Stimulated activated CD4-positive, alpha-beta T cell treated with anti-CD3 and anti-CD28 coated beads, Interleukin-2, amount 100 ng/mL, for 48 hours (primary cell): Measurements from ENCODE around the gene ZNF722.
"Not testable (repeated sequence)": the region's sequence is repeated elsewhere in the genome, so short reads cannot be mapped to it uniquely, and the experiment has no call there.

Experiments
- DNase-seq, 2 donors: peaks; one replicate each; pipeline ENCODE4 v3.0.0-alpha.2; 2020

The ZNF722 gene

DNA sequence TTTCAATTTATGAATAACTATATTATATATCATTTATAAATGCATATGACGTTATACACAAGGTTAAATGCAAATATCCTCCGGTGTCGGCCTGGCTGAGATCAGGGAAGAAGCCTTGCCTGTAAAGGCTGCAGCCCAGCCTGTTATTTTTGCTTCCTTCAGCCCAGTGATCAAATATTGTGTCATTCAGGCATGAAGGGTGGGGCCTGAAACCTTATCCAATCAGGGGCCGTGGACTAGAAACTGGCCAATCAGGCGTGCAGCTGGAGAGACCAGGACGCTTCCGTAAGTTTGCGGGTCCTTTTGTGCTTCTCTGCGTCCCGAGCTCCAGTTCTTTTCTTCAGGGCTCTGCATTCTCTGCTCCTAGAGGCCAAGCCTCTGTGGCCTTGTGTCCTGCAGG lies at the start of gene ZNF722:
TSS of gene ZNF722 (plus strand) at position 301 of the 400 bp plus-strand sequence. CDS start 113 bp downstream, outside the sequence.
- DNase-seq, result no peak

DNA sequence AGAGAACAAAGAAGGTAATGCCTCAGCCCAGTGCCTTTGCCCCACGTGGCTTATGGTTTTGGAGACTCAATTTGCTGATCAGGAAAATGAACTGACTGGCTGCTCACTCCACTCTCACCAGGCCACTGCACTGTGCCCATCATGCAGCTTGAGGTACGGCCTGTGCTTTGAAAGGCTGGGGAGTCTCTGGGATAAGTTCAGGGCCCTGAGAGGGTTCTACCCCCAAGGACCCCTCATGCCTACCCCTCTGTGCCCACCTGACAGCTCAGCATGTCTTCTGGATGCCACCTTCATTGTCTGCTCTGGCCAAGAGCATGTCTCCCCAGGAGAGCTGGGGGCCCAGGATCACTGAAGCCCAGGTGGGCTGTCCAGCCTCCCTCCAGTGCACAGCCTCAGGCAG lies 45.5 kb upstream of the ZNF722 start:
- DNase-seq, result no peak

DNA sequence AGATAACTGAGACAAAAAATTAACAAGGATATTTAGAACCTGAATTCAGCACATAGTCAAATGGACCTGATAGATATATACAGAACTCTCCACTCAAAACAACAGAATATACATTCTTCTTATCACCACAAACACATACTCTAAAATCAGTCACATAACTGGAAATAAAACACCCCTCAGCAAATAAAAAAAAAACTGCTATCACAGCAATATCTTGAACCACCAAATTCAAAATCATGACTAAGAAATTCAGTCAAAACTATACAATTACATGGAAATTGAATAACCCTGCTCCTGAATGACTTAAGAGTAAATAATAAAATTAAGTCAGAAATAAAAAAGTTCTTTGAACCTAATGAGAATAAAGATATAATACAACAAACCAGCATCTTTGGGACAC lies 30.0 kb upstream of the ZNF722 start:
- DNase-seq, result no peak

DNA sequence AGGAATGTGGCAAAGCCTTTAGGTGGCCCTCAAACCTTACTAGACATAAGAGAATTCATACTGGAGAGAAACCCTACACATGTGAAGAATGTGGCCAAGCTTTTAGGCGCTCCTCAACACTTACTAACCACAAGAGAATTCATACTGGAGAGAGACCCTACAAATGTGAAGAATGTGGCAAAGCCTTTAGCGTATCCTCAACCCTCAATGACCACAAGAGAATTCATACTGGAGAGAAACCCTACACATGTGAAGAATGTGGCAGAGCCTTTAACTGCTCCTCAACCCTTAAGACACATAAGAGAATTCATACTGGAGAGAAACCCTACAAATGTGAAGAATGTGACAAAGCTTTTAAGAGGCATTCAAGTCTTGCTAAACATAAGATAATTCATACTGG lies 16.8 kb downstream of the ZNF722 start:
- not testable (repeated sequence) for DNase-seq

DNA sequence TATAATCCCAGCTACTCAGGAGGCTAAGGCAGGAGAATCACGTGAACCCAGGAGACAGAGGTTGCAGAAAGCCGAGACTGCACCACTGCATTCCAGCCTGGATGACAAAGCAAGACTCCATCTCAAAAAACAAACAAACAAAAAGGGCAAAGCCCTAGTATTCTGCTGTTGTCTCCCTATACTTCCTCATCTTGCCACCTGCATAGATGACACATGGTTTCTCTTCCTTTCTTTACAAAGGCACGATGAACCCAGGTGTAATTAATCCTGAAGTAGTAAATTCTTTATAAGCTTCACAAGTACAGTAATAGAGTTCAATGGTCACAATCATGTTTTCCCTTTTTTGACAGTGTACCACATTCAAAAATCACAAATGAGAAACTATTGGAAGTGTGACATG lies 36.7 kb downstream of the ZNF722 start:
- no peak for DNase-seq

DNA sequence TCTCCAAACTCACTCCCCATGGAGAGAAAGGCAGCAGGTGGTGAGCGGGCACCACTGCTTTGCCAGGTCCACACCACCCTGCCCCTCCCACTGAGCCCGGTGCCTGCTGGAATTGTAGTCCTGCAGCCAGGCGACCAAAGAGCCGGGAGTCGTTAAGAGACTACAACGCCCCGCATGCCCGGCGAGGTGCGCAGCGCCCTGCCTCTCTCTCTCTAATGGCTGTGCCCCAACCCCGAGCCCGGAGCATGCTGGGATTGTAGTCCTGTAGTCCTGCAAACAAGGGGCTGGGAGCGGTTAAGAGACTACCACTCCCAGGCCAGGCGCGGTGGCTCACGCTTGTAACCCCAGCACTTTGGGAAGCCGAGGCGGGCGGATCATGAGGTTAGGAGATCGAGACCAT lies 38.4 kb downstream of the ZNF722 start:
- no peak for DNase-seq

DNA sequence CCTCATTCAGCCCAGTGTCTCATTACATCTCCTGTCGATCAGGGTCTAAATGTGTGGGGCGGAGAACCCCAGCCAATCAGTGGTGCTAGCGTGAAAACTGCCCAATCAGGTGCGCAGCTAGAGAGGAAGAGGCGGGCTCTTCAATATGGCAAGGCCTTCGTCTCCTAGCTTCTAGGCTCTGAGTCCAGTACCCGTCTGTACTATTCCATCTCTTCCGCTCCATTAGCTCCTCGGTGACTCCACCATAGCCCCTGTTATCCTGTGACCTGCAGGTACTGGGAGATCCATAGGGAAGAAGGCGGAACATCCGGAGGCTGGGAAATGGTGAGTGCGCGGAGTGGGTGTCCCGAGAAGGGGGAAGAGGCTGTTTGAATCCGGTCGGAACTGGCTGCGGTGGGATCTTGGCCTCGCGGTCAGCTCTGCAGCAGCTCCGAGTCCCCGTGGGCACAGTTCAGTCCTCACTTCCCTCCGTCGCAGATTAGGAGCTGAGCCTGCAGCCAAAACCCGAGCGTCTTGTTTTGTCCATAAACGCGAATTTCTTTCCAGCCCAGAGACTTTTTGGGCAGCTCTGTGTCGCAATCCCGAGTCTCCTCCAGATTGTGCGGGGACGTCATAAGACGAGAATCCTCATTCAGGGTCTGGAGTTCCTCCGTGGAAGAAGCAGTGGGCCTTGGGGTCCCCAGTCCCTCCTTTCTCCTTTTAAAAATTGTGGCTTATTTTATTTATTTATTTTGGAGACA lies 46.8 kb downstream of the ZNF722 start, which contains the start of gene ZNF727:
TSS of gene ZNF727 (plus strand) at position 134 of the 740 bp plus-strand sequence. CDS start at position 322, 188 bp downstream.
- DNase-seq, result no peak

DNA sequence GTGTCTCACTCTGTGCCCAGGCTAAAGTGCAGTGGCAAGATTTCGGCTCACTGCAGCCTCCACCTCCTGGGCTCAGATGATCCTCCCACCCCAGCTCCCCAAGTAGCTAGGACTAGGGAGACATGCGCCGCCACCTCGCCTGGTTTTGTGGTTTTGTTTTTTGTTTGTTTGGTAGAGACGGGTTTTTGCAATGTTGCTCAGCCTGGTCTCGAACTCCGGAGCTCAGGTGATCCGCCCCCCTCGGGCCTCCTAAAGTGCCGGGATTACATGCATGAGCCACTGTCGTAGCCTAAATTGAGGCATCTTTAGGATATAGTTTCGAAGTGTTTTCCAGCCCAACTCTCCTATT lies 47.4 kb downstream of the ZNF722 start:
- DNase-seq, result no peak
